ENCODE results near the gene SOD2. TPM values are rescaled to one million over a fixed set of nuclear protein-coding genes. Genes with fewer than 3 reads are reported as not detected.

Gene SOD2
- polyA plus RNA-seq, 1 donor, result 126 TPM

Other genes starting within 250 kb of the SOD2 start
- 99.7 TPM for gene WTAP, start 34.3 kb upstream of the SOD2 start, polyA plus RNA-seq
- 22.8 TPM for gene ACAT2, start 68.8 kb upstream of the SOD2 start, polyA plus RNA-seq
- 199 TPM for gene TCP1, start 96.4 kb upstream of the SOD2 start, polyA plus RNA-seq
- 64.4 TPM for gene MRPL18, start 97.2 kb upstream of the SOD2 start, polyA plus RNA-seq
- gene PNLDC1, start 107.0 kb upstream of the SOD2 start, polyA plus RNA-seq, result 0.16 TPM
- gene MAS1, start 197.7 kb upstream of the SOD2 start, polyA plus RNA-seq, result 0.01 TPM

Measured in large intestine (tissue), 1 donor.